Activated CD4-positive, alpha-beta T cell treated with anti-CD3 and anti-CD28 coated beads, Interleukin-2, amount 50 U/mL, for 1 hour (primary cell): Measurements from ENCODE around the gene RABGAP1.

Source experiments
- DNase-seq: peaks from one replicate; pipeline ENCODE4 v3.0.0-alpha.2; 2020

The RABGAP1 gene

DNA sequence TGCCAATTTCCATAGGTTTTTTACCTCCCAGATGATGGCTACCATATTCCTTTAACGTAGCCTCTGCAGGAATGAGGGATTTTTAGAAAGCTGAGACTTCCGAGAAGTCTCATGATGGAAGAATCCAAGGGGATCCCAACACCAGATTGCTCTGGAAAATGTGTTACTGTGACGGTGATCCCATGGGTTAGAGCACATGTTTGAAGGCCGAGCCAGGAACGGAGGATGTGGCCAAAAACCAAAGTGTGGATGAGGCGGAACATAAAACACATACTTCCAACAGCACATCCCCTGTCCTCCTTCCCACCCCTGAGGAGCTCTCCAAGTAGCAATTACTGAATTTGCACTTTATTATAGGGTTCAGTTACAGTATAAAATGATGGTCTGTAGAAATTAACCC, 175.2 kb downstream of the RABGAP1 start:
- no peak for DNase-seq

DNA sequence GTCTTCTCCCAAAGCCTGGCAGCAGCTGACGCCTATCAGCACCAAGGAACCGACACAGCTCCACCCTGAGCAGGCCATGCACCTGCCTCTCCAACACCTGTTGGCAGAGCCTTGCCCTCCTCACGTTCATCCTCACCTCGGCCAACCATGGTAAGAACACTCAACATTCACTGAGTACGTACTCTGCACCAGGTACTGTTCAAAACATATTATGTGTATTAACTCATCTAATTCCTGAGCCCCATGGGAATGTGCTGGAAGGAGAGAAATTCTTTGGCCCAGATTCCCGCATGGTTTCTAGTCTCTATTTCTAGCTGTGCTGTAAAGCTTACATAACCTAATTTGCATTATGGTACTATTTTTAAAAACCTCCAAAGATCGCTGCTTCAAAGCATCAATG, 178.7 kb downstream of the RABGAP1 start:
- DNase-seq = no peak

DNA sequence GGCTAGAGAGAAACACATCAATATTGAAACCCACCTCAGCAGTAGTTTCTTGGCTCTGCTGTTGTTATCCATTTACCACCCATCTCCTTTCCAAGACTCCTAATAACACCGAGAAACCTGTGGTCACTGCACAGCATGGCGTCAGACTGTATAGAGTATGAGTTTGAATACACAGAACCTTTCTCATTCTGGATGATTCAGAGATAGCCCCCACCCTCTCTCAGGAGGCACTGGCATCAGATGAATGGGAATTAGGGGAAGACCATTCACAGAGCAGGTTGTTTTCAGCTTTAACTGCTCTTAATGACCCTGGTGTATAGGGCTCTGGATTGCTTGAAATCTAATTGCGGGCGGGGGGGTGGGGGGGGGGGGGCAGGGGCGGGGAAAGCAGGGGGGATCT, 179.3 kb downstream of the RABGAP1 start:
- no peak for DNase-seq

DNA sequence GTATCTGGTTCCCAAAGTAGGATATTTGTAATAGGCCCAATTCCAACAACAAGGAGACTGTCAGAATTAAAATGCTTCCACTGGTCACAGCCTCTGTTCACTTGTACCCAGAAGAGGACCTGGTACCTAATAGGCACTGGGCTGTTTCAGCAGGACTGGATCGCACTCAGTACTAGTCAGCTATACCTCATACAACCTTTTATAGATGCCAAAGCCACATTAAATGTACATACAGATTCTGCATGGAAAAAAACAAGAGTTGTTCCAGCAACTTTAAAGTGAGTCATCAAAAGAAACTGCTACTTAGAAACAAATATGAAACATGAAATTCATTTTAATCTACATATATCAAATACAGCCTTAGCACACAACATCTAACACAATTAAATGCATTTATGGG, 180.1 kb downstream of the RABGAP1 start:
- DNase-seq = no peak

DNA sequence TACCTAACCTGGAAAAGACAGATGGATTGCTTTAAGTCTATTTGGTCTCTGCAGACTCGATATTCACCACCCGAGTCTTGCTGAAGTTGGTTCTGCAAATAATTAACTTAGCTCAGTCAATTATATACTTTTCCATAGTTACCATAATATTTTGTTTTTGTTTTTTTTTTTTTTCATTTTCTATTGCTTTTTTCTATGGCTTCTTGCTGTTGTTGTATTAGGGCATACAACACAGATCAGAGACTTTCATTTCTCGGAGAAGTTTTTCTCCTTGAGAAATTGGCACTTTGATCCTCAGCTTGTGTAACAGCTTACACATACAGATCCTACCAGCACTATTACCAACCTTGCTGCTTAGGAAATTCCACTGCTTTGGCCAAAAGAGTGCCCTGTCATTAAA, 180.6 kb downstream of the RABGAP1 start:
- no peak for DNase-seq

DNA sequence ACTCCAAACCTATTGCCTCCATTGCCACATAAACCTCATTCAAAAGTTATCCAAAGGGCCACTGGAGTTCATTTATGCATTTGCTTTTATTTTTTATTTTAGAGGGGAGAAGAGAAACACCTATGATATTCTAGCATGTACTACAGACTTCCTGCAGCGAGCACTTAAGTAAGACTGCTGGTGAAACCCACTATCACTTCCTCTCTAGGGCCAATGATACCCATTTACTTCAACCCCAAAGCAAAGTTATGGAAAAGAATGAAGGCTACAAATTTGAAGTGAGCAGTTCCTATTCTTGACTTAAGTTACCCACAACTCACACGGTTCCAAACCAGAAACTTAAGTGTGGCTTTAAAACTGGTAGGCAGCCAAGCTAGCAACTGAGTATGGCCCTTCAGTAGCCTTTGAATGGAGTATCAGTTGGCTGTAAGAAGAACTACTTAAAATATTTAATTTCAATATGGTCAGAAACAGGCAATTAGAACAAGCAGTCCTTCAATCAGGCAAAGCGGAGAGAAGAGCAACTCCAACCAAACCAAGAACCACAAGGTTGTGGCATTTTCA, 186.8 kb downstream of the RABGAP1 start:
- DNase-seq = no peak

DNA sequence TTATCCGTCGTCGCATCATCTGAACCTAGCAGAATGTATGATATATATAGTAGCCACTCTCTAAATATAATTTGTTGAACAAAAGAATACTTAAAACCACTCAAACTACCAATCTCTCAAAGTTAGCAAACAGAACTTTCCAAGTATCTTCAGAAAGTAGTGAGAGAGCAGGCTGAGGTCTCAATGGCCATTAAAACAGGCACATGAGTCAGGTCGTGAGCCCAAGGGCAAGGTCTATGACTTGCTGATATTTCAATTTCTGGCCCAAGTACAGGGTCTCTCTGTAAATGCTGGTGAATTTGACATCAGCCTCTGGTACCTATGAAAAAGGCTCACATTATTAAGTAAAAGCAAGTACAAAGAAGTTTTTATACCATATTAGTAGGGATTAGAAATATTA, 187.8 kb downstream of the RABGAP1 start:
- DNase-seq = no peak

DNA sequence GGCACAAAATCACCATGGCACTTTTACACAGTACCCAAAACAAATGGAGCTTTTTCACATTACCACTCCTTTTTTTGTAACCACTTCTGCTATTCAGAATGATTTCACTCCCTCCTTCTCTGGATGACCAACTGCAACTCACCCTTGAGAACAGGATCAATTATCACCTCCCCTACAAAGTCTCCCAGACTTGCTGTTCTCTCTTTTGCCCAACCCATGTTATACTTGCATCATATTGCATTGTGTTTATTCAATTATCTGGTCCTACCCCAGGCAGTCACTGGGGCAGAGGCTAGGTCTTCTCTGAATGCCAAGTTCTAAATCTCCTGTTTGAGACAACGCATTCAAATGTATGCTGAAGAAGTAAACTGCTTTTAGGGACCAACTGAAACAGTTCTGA, 188.6 kb downstream of the RABGAP1 start:
- no peak for DNase-seq

DNA sequence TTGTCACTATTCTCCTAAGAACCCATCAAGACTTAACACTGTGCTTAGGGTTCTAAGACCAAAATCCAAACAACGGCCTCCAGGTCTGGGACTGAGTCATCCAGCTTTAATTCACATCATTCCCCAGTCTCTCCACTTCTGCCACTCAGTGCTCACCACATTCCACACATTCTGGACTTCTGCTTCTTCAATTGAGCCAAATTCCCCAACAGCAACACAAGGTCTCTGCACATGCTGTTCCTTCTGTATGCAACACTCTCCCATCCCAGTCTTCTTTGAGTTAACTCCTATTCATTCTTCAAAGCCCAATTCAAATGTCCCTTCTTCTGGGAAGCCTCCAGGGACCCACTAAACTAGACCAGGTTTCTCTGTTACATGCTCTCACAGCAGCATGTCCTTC, 190.4 kb downstream of the RABGAP1 start:
- DNase-seq = no peak

DNA sequence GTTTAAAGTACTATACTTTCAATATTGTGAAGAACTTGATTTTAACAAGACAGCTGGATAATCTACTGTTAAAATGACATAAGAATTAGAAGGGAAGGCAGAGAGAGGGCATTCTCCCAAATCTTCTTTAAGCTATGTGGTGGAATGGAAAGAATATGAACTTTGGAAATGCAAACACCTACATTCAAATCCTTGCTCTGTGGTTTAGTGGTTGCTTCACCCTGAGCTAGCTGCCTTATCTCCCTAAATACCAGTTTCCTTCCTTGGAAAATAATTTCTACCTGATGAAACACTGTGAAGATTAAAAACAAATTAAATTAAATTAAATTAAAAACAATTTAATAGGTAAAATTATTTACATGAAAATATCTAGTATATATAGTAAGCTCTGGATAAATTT, 191.2 kb downstream of the RABGAP1 start:
- DNase-seq = no peak

DNA sequence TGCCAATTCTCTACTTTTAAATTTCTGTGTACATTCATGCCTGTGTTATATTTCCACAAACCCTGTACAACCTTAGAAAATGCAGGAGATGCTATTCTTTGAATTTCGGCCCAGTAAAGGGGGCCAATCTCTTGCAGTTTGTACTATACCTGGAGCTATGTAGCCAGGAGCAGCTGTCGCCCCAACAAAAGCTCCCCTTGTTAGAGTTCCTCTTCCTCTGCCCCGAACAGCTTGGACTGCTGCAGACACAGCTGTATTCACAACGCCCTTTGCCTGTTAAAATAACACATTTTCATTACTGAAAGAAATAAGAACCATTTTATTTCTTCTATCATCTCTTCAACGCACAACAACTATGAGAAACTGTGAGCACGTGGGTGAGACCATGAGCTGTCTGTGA, 191.9 kb downstream of the RABGAP1 start:
- DNase-seq = no peak

DNA sequence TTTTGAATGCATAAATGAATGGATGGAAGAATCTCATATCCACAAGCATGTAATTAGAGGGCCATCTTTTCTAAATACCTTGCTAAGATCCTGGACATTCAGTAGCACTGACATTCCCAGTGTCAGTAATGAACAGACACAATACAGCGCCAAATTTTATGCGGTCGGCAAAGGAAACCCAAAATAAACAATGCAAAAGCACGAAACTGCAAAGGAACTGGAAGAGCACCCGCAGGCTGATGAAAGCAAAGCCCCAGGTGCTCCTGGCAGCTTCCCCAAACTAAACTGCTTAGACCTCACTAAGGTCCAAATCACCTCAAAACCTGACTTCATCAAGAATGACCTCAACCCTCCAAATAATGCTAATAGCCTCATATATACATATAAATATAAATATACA, 194.6 kb downstream of the RABGAP1 start:
- DNase-seq = no peak

DNA sequence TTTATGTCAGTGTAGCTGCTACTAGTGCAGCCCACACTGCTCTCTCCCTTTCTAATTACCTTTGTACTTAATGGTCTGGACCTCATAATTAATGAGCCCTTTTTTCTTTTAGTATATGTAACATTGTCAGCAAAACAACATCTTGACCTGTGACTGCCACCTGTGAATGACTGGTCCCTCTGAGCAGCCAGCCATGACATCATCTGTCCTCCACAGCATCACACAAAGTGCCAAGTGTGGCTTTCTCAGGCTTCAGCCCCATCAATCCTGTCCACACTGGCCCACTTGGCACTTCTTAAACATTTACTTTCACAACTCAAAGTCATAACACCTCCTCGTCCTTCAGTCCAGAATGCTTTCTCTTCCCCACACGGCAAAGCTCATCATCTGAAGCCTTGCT, 197.3 kb downstream of the RABGAP1 start:
- DNase-seq = no peak

DNA sequence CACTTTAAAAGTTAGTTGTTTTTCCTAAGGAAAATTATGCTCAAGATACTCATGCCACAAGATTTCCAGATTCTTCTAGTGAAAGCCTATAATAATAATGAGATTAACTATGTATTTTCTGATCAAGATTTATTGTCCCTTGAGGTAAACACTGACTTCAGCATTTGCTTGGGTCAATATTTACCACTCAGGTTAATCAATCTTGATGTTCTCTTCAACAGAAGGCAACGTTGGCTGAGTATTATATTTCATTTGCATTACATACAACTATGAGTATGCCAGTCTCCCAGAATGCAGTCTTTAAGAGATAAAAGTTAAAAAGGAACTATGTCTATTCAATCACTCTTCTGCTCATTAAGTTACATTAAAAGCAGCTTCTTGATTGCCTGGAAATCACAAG, 208.2 kb downstream of the RABGAP1 start:
- no peak for DNase-seq

DNA sequence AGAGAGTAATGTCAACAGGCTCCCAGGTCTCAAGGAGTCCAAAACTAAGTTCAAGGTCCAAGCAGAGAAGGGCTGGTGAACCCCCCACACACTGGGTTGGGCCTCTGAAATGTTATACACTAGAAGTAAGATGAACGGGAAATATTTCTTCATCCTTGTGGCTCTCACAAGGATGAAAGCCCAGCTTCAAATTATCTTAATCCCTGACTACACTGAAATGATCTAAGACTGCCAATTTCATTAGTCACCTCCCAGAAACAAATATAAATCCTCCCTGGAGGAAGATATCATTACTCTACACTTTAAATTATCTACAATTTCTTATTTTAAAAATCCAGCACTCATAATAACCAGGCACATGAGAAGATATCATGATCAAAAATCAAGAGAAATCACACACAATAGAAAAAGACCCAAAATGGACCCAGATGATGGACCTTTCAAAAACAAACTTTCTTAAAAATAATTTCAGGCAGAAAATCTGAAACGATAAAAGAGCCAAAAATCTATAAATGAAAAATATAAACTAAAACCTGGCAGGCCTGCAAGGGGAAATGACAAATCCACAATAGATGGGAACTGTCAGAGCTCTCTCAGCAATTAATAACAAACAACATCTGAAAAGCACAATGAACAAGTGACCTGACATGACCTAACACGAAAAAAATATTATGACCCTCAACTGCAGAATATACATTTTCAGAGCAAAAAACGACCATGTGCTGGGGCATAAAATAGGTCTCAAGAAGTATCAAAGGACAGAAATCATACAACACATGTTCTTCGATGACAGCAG, 210.1 kb downstream of the RABGAP1 start:
- no peak for DNase-seq
